Measurements from ENCODE around the gene SEMA5B.

Gene SEMA5B

GRCh38 chr3:122918576-122919290, 108.8 kb downstream of the SEMA5B start:
- no peak for DNase-seq

- no peak for DNase-seq
These were observed 110.2 kb downstream of the SEMA5B start for GRCh38 chr3:122917412-122917811.

GRCh38 chr3:122916580-122916979, 111.0 kb downstream of the SEMA5B start:
- no peak for DNase-seq

DNA sequence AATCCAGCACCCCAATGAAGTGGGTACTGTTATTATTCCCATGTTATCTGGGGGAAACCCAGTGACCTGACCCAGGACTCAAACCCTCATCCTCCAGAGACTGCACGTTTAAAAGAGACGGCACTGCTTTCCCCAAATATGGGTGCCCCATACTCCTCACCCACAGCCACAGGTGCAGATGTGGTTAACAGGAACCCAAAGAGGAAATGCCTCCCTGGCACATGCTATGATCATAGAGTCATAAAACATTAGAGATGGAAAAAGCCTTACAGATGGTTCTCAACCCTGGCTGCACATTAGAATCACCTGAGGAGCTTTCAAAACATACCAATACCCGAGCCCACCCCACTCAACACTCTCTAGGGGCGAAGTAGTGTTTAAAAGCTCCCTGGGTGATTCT, 111.5 kb downstream of the SEMA5B start:
- DNase-seq, result no peak

DNA sequence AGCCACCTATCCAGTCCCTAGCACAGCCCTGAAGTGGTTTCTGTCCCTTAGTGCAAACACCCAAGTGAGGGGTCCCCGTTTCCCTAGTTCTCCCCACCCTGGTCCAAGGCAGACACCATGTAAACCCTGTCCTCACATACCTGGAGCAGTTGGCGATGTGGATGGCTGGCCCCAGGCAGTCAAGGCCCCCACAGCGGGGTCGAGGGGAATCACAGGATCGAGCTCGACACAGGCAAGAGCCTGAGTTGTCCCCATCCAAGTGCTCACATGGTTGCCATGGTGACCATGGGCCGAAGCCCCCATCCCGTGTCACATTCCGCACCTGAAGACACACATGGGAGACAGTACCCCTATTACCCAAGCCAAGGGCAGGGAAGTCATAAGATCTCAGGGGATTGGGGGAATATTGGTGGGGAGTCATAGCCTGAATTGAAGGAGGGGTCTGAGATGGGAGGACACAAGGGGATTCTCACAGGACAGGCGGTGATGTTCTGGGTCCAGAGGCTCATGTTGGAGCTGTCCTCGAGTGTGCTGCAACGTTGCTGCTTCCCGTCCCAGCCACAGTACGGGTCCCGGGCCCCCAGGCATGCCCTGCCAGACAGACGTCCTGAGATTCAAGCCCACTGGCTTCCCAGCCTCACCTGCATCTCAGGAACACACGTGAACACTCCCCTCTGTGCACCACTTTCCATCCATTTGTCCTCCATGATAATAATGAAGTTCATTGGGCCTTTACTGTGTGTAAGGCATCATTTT, 112.1 kb downstream of the SEMA5B start:
- no peak for DNase-seq

DNA sequence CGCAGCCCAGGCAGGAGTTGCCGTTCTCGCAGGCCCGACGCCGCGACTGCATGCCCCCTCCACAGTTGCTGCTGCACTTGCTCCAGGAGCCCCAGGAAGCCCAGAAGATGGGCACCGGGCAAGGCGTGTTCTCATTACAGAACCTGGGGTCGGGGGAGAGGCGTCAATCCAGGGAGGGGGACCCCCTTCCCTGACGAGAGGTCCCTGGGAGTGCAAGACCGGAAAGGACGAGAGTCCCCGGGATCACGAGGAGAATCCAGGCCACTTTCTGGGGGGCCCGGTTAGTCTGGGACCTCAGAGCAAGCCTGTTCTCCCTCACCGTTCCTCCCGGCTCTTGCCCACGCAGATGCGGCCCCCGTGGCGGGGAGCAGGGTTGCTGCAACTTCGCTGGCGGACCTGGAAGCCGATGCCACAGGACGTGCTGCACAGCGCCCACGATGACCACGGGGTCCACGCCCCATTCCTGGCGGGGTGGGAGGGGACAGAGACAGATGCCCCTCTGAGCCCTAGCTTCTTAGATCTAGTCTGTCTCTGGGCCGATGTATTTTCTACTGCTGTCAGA, 113.9 kb downstream of the SEMA5B start:
- DNase-seq, result no peak

DNA sequence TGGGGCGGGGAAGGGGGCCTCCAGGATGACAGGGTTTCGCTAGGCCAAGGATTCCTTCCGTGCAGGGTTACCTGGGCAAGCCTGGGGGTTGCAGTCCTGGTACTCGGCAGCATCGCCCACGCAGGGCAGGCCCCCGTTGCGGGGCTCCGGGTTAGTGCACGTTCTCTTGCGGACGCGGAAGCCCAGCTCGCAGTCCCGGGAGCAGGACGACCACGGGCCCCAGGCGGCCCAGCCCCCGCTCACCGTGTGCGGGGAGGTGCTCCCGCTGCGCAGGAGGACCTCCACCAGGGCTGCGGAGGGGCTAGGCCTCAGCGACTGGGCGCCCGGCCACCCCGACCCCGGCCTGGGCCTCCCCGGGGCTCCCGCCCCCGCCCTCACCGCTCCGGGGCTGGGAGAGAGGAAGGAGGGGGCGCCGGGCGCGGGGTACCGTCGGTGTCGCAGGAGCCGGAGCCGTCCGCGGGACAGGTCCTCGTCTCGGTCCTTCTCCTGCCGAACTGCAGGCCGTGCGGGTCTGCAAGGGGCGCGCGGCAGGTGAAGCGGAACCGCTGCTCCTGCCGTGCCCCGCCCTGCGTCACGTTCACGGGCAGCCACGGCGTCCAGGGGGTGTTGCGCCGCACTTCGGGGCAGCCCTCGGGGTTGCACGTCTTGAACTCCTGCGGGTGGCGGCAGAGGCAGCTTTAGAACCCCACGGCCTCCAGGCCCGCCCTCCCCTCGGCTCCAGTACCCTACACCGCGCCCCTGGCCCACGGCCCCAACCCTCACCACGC, 114.6 kb downstream of the SEMA5B start:
- DNase-seq, result no peak

DNA sequence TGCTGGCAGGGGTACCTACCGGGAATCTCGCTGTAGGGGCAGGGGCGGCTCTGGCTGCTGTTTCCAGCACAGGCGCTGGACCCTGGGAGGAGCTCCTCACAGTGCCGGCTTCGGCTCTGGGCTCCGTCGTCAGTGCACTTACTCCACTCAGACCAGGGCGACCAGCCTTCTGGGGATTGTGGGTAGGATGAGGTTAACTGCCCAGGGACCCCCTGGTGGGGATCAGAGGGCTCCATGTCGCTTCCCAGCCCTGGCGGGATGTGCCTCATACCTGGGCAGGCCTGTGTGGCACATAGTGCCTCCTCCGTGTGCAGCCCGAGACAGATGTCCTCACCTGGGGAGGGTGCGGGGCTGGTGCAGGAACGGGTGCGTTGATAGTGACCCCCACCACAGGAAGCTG, 115.7 kb downstream of the SEMA5B start:
- DNase-seq, result no peak

DNA sequence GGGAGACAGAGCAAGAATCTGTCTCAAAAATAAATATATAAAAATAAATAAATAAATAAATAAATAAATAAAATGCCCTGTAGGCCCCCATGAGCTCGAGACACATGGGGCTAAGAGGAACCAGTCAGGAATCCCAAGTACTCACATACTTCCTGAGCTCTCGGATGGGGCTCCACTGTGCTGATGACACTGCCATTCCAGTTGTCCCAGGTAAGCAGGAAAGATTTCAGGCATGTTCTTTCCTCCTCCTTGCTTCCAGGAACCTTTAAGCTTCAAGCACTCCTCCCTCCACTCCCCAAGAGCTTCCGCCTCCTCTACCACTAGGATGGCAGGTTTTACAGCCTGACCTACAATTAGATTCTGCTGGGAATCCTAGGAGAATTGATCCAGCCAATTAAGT, 119.3 kb downstream of the SEMA5B start:
- DNase-seq, result no peak

GRCh38 chr3:122907471-122907870, 120.1 kb downstream of the SEMA5B start:
- no peak for DNase-seq

GRCh38 chr3:122903171-122903570, 124.4 kb downstream of the SEMA5B start:
- DNase-seq, result no peak

- DNase-seq, result no peak
These were observed 125.2 kb downstream of the SEMA5B start for GRCh38 chr3:122902326-122902725.

- no peak for DNase-seq
These were observed 129.3 kb downstream of the SEMA5B start for GRCh38 chr3:122898298-122898697.

DNA sequence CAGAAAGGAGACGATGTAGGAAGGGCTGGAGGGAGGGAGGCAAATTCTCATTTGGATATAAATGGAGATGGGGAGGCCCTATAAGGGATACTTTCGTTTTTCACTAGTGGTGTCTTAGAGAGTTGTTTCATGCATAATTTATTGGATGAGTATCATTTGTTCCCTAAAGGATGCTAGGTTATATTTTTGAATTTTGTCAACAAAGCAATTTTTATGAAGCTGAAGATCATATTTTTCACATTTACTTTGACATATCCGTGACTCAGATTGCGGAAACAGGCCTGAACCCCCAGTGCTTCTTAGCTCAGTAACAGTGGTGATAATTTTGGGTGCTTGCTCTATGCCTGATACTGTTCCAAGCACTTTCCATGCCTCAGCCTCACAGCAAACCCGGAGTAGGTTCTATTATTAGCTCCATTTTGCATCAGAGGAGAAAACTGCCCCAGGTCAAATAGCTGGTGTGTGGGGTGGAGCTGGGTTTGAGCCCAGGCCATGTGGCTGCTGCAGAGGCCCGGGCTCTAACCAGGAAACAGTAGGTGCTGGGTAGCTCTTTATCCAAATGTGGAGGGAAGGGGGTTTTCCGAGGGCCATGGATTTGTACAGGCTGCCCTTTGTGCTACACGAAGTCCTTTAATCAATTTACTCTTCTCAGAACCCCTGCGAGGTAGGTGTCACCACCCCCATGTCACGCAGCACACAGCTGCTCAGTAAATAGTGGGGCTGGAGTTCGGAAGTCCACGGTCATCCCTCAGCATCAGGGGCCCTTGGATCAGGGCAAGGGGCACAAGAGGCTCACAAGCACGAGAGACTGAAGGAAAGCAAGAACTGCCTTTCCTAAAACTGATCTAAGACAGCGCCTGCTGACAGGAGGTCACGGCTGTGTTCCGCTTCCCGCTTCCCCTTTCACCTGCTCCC, 133.6 kb downstream of the SEMA5B start:
- no peak for DNase-seq

GRCh38 chr3:122893282-122893681, 134.3 kb downstream of the SEMA5B start:
- DNase-seq, result no peak

- DNase-seq, result no peak
These were observed 135.2 kb downstream of the SEMA5B start for GRCh38 chr3:122892118-122892960.

DNA sequence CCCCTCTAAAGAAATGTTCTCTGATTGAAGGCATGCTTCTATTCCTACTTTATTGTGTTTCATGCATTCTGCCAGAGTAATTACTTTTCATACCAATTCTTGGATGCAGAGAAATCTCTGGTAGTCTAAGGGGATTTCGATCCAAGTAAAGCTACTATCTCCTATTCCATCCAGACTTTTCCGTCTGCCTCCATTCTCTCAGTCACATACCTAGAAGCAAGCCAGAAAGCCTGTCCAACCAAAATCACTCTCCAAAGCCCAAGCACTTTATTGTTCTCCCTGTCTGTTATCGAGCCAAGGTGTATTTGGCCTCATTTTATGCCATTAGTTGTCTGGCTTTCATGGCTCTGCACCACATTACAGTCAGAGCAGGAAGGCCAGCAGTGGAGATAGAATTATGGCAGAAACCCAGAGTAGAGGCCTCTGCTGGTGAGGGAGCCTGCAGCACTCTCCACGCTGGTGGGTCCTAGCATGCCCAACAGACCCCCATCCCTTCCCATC, 136.8 kb downstream of the SEMA5B start:
- no peak for DNase-seq

GRCh38 chr3:122890077-122890719, 137.4 kb downstream of the SEMA5B start:
- no peak for DNase-seq

- no peak for DNase-seq
These were observed 140.6 kb downstream of the SEMA5B start for GRCh38 chr3:122886946-122887345.

- DNase-seq, result no peak
These were observed 141.3 kb downstream of the SEMA5B start for GRCh38 chr3:122886251-122886650.

Data from retina (tissue), 1 donor.